ENCODE measurements around the gene FNBP1. TPM values are rescaled to one million over a fixed set of nuclear protein-coding genes. Genes with fewer than 3 reads are reported as not detected.

FNBP1 gene
- total and polyA plus RNA-seq, 2 of the 13 experiments (the other 11 are each of a cell fraction or from before 2014, with no cell fraction given) = 5.4 to 19.5 TPM

GRCh38 chr9:130043654-130044623 is 950 bp upstream of the FNBP1 start (continued):
- TF ChIP-seq ZNF260 (CRISPR knock-in tag; IDR thresholded peaks at IDR 0.05; ENCODE audit: borderline replicate concordance, low read depth) = no peak
- 0 out of 2 replicates have a peak, but pooled peaks have one; percentile 29 for TF ChIP-seq ONECUT2 (CRISPR knock-in tag; IDR thresholded peaks at IDR 0.05)
- peak; percentile 62; the same call in 1 of the 2 replicates for TF ChIP-seq ZIK1 (CRISPR knock-in tag; IDR thresholded peaks at IDR 0.05; ENCODE audit: borderline replicate concordance, low read depth)
- no peak for TF ChIP-seq POGZ (CRISPR knock-in tag; IDR thresholded peaks at IDR 0.05)
- TF ChIP-seq IKZF1 (IDR thresholded peaks at IDR 0.05) = no peak
- TF ChIP-seq ZNF136 (CRISPR knock-in tag; IDR thresholded peaks at IDR 0.05; ENCODE audit: low read depth) = peak; percentile 90
- TF ChIP-seq PBX2 (CRISPR knock-in tag; IDR thresholded peaks at IDR 0.05) = no peak
- peak; percentile 11; the same call in 1 of the 2 replicates for TF ChIP-seq FOSL2 (CRISPR knock-in tag; IDR thresholded peaks at IDR 0.05)
- TF ChIP-seq CREB1 (IDR thresholded peaks at IDR 0.05) = no peak
- no peak for TF ChIP-seq CREB1 (CRISPR knock-in tag; IDR thresholded peaks at IDR 0.05)
- TF ChIP-seq TOPORS (CRISPR knock-in tag; IDR thresholded peaks at IDR 0.05) = no peak
- no peak; the same call in 1 of the 2 replicates for TF ChIP-seq REL (CRISPR knock-in tag; conservative IDR thresholded peaks at IDR 0.05)
- no peak for TF ChIP-seq MAFF (IDR thresholded peaks at IDR 0.05; ENCODE audit: low read depth, low read length)
- TF ChIP-seq ZNF546 (CRISPR knock-in tag; conservative IDR thresholded peaks at IDR 0.05) = 0 out of 2 replicates have a peak, but pooled peaks have one; percentile 46
- TF ChIP-seq ZFP36L1 (CRISPR knock-in tag; IDR thresholded peaks at IDR 0.05) = peak; percentile 82; the same call in 1 of the 2 replicates
- no peak for TF ChIP-seq PHF20 (CRISPR knock-in tag; IDR thresholded peaks at IDR 0.05)
- no peak for TF ChIP-seq HNF1A (IDR thresholded peaks at IDR 0.05; ENCODE audit: low read depth)
- no peak for TF ChIP-seq HNF1A (CRISPR knock-in tag; IDR thresholded peaks at IDR 0.05; ENCODE audit: borderline replicate concordance)
- TF ChIP-seq ZNF225 (CRISPR knock-in tag; IDR thresholded peaks at IDR 0.05) = 0 out of 2 replicates have a peak, but pooled peaks have one; percentile 39
- TF ChIP-seq ZNF329 (CRISPR knock-in tag; IDR thresholded peaks at IDR 0.05; ENCODE audit: low read depth) = 0 out of 2 replicates have a peak, but pooled peaks have one; percentile 26
- no peak for TF ChIP-seq NKX3-1 (CRISPR knock-in tag; IDR thresholded peaks at IDR 0.05)
- no peak for TF ChIP-seq ZNF550 (CRISPR knock-in tag; IDR thresholded peaks at IDR 0.05; ENCODE audit: borderline replicate concordance)
- TF ChIP-seq NFRKB (IDR thresholded peaks at IDR 0.05) = no peak
- TF ChIP-seq ATF3 (CRISPR knock-in tag; IDR thresholded peaks at IDR 0.05) = 0 out of 2 replicates have a peak, but pooled peaks have one; percentile 15
- TF ChIP-seq SRF (IDR thresholded peaks at IDR 0.05; ENCODE audit: low read depth, low read length) = no peak
- TF ChIP-seq ZNF766 (CRISPR knock-in tag; IDR thresholded peaks at IDR 0.05; ENCODE audit: borderline replicate concordance) = peak; percentile 69; the same call in 1 of the 2 replicates
- TF ChIP-seq RAD21 (CRISPR knock-in tag; IDR thresholded peaks at IDR 0.05) = peak; percentile 30; the same call in 1 of the 2 replicates
